OCI-LY7 (cell line): ENCODE data around the gene NPFFR2. TPM values are rescaled to one million over a fixed set of nuclear protein-coding genes. Genes with fewer than 3 reads are reported as not detected.

ENCODE experiments used
- BruUV-seq: library from RNA; stranded (reverse); fragments of 400-500 nt; replicated peaks from 2 replicates; lab custom pipeline; 2021; lab: Mats Ljungman, UMichigan
- CTCF ChIA-PET: fragments of 300-600 bp; sonication (Branson Sonifier 250); formaldehyde crosslinking; loops from one replicate; lab custom pipeline; 2022; ENCODE audit warnings: antibody characterized with exemption; ENCODE audit not compliant: unreplicated experiment; lab: Charles Lee
- POLR2A ChIA-PET: fragments of 300-600 bp; sonication (Branson Sonifier 250); formaldehyde crosslinking; loops from one replicate; lab custom pipeline; 2022; ENCODE audit warnings: antibody characterized with exemption; lab: Charles Lee
- DNase-seq: peaks from one replicate; pipeline ENCODE4 v3.0.0-alpha.2; 2015; ENCODE audit warnings: low spot score
- H2AFZ ChIP-seq: fragments of 200-600 bp; sonication (generic), shearing (Covaris generic); 2 replicates; pipeline ENCODE4 v1.6.1; 2014; ENCODE audit warnings: mild to moderate bottlenecking, antibody characterized with exemption, low read length, moderate library complexity
- H3K27ac ChIP-seq: fragments of 200-600 bp; sonication (generic); 2 replicates; pipeline ENCODE4 v1.5.1; 2014; ENCODE audit warnings: mixed run types, low read depth, mild to moderate bottlenecking, moderate library complexity, low read length, inconsistent platforms; ENCODE audit not compliant: poor library complexity, severe bottlenecking
- H3K36me3 ChIP-seq: fragments of 200-600 bp; sonication (generic); 2 replicates; pipeline ENCODE4 v1.6.1; 2014; ENCODE audit warnings: mild to moderate bottlenecking, antibody characterized with exemption, low read length, moderate library complexity, mixed read lengths; ENCODE audit not compliant: insufficient read depth
- H3K4me1 ChIP-seq: fragments of 200-600 bp; sonication (generic); 2 replicates; pipeline ENCODE4 v1.5.1; 2014; ENCODE audit warnings: mild to moderate bottlenecking, low read length; ENCODE audit not compliant: insufficient read depth, poor library complexity, severe bottlenecking
- H3K4me2 ChIP-seq: fragments of 200-600 bp; sonication (generic); 2 replicates; pipeline ENCODE4 v1.6.1; 2014; ENCODE audit warnings: mild to moderate bottlenecking, low read length
- H3K4me3 ChIP-seq: fragments of 200-600 bp; sonication (generic); 2 replicates; pipeline ENCODE4 v1.5.1; 2014; ENCODE audit warnings: mild to moderate bottlenecking, low read depth, low read length; ENCODE audit not compliant: poor library complexity, severe bottlenecking
- H3K79me2 ChIP-seq: fragments of 200-600 bp; sonication (generic); 2 replicates; pipeline ENCODE4 v1.6.1; 2016; ENCODE audit warnings: low read depth, mild to moderate bottlenecking, low read length, moderate library complexity, mixed read lengths; ENCODE audit not compliant: insufficient read depth
- H3K9me2 ChIP-seq: fragments of 200-600 bp; sonication (generic); 2 replicates; pipeline ENCODE4 v1.6.1; 2016; ENCODE audit warnings: mild to moderate bottlenecking, low read length, mixed read lengths; ENCODE audit not compliant: insufficient read depth
- H3K9me3 ChIP-seq: fragments of 200-600 bp; sonication (generic); 2 replicates; pipeline ENCODE4 v1.6.1; 2014; ENCODE audit warnings: mild to moderate bottlenecking, mixed run types, low read length, mixed read lengths
- H4K20me1 ChIP-seq: fragments of 200-600 bp; sonication (generic); 2 replicates; pipeline ENCODE4 v1.6.1; 2014; ENCODE audit warnings: mild to moderate bottlenecking, antibody characterized with exemption, low read length, moderate library complexity, mixed read lengths; ENCODE audit not compliant: insufficient read depth
- EZH2phosphoT487 ChIP-seq: fragments of 200-600 bp; sonication (generic); IDR thresholded peaks from 2 replicates; pipeline ENCODE4 v1.6.1; 2018; ENCODE audit warnings: low read depth, borderline replicate concordance, mild to moderate bottlenecking, mixed run types, antibody characterized with exemption, low read length, moderate library complexity, mixed read lengths
- intact Hi-C: fragments of 100-400 bp; cut with micrococcal nuclease; formaldehyde crosslinking; loops from one replicate; pipeline ENCODE4 v1.10.0; 2022; ENCODE audit not compliant: unreplicated experiment
- total RNA-seq, 2 experiments: library from RNA; depleted of rRNA in 1 of 2; stranded (reverse); fragments of >200 nt in 1 of 2; shearing (Covaris generic) in 1 of 2; gene quantifications; 2 replicates each; pipeline ENCODE4 v1.2.3, GENCODE V29; 2014 to 2022
- TF ChIP-seq, protein P1 (sequence below): fragments of 200-600 bp; sonication (generic); conservative IDR thresholded peaks from 2 replicates; pipeline ENCODE4 v1.5.1; 2014; ENCODE audit warnings: mild to moderate bottlenecking, antibody characterized with exemption, low read length, moderate library complexity, mixed read lengths

NPFFR2 gene
- total RNA-seq, 2 experiments from 2014 or later: not detected

DNA sequence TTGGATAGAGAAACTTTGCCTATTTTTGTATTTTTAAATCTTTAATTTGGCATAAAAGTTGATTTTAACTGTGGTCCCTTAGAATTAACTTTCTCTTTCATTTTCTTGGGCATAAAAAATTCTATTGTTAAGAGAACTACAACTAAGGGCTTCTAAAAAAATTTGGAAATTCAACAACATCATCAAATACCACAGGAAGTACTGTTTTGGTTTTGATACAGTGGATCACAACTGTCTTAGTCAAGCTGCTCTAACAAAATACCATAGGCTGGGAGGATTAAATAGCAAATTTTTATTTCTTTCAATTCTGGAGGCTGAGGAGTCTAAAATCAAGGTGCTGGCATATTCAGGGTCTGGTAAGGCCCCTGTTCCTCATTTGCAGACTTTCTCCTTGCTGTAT is 19.9 kb upstream of the NPFFR2 start:
- BruUV-seq: no TSS peak
- DNase-seq: no peak
- Histone ChIP-seq H3K79me2 (no peaks in the 10 kb centered on the region), H2AFZ (no peak overlapping the region), H3K9me3 (no peaks in the 10 kb centered on the region), H4K20me1 (no peaks in the 10 kb centered on the region), H3K9me2 (no peaks in the 10 kb centered on the region), H3K27ac (no peak overlapping the region), H3K36me3 (no peaks in the 10 kb centered on the region), H3K4me1 (no peaks in the 10 kb centered on the region), H3K4me2 (no peak overlapping the region), H3K4me3 (no peak overlapping the region)
- no peak for TF ChIP-seq EZH2phosphoT487
- TF ChIP-seq, protein P1, sequence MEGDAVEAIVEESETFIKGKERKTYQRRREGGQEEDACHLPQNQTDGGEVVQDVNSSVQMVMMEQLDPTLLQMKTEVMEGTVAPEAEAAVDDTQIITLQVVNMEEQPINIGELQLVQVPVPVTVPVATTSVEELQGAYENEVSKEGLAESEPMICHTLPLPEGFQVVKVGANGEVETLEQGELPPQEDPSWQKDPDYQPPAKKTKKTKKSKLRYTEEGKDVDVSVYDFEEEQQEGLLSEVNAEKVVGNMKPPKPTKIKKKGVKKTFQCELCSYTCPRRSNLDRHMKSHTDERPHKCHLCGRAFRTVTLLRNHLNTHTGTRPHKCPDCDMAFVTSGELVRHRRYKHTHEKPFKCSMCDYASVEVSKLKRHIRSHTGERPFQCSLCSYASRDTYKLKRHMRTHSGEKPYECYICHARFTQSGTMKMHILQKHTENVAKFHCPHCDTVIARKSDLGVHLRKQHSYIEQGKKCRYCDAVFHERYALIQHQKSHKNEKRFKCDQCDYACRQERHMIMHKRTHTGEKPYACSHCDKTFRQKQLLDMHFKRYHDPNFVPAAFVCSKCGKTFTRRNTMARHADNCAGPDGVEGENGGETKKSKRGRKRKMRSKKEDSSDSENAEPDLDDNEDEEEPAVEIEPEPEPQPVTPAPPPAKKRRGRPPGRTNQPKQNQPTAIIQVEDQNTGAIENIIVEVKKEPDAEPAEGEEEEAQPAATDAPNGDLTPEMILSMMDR: no peak
- intact Hi-C loops: no loop called here
- POLR2A ChIA-PET: no interaction called here
- CTCF ChIA-PET: no interaction called here

DNA sequence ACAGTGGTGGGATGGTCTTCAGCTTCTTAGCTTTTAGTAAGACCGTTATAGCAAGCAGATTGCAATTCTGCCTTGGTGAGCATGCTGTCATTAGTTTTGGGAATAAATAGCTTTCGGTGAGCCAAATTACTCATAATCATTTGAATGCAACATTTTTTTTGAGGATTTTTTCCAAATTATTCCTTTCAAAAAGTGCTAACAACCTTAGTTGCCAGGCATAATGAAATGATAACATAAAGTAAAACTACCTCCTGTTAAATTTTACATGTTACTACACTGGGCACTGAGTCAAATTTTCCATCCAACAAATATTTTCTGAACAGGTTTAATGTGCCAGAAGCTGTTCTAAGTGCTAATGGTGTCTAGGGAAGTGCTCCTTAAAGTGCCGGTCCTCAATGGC is 15.8 kb upstream of the NPFFR2 start:
- Histone ChIP-seq H3K27ac (no peak overlapping the region), H3K4me2 (no peak overlapping the region), H3K9me3 (no peaks in the 10 kb centered on the region), H3K9me2 (no peaks in the 10 kb centered on the region), H2AFZ (no peak overlapping the region), H3K36me3 (no peaks in the 10 kb centered on the region), H3K4me3 (no peak overlapping the region), H3K4me1 (no peaks in the 10 kb centered on the region), H4K20me1 (no peaks in the 10 kb centered on the region), H3K79me2 (no peaks in the 10 kb centered on the region)
- intact Hi-C loops: no loop called here
- TF ChIP-seq EZH2phosphoT487: no peak
- TF ChIP-seq, protein P1: no peak
- POLR2A ChIA-PET: interaction anchor here (0.7 to 1.7 kb wide), 2 partner anchors 12 to 46 kb away, joined by 3 read pairs; no protein-coding TSS in a partner anchor
- no TSS peak for BruUV-seq
- DNase-seq: no peak
- CTCF ChIA-PET: no interaction called here

- Histone ChIP-seq H3K79me2 (no peaks in the 10 kb centered on the region), H2AFZ (no peak overlapping the region), H3K36me3 (no peaks in the 10 kb centered on the region), H4K20me1 (no peaks in the 10 kb centered on the region), H3K4me2 (no peak overlapping the region), H3K4me1 (no peaks in the 10 kb centered on the region), H3K27ac (no peak overlapping the region), H3K9me2 (no peaks in the 10 kb centered on the region), H3K4me3 (no peak overlapping the region), H3K9me3 (no peaks in the 10 kb centered on the region)
- TF ChIP-seq, protein P1: no peak
- no peak for TF ChIP-seq EZH2phosphoT487
- intact Hi-C loops: no loop called here
- CTCF ChIA-PET: no interaction called here
- BruUV-seq: no TSS peak
- POLR2A ChIA-PET: interaction anchor here (1.1 kb wide), 1 partner anchor 9 kb away, joined by 3 read pairs; no protein-coding TSS in a partner anchor
- DNase-seq: no peak
These were observed 12.1 kb upstream of the NPFFR2 start for GRCh38 chr4:72019688-72020087.
